LNCAP (cell line): ENCODE data around the gene FXR1.

Experiments
- TF ChIP-seq, protein P1 (sequence below): fragments of 450-650 bp; IDR thresholded peaks from 2 replicates; pipeline ENCODE4 v1.5.1; 2017; ENCODE audit warnings: mild to moderate bottlenecking

The FXR1 gene

DNA sequence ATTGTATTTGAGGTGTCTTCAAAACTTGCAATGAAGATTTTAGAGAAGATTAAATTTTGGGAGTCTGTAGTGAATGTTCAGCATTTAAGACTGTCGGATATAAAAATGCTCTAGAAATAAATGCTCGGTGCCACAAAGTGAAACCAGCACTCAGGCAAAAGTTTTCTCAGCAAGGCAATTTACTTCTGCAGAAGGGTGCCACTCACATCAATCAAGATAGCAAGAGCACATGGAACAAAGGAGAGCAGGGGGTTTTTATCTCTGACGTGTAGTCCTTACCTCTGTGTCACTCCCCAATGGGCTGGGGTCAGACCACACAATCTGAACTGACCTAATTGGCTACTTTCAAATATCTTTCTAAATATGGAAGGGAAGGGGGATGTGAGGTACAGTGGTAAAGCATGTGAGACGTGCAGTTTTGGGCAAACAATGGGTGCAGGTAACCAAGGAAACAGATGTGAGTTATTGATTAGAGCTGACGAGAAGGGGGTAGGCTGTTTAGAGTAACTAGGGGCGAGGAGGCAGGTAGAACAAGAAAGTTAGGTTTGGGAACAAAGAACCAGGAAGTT, 23.4 kb upstream of the FXR1 start:
- TF ChIP-seq, protein P1, sequence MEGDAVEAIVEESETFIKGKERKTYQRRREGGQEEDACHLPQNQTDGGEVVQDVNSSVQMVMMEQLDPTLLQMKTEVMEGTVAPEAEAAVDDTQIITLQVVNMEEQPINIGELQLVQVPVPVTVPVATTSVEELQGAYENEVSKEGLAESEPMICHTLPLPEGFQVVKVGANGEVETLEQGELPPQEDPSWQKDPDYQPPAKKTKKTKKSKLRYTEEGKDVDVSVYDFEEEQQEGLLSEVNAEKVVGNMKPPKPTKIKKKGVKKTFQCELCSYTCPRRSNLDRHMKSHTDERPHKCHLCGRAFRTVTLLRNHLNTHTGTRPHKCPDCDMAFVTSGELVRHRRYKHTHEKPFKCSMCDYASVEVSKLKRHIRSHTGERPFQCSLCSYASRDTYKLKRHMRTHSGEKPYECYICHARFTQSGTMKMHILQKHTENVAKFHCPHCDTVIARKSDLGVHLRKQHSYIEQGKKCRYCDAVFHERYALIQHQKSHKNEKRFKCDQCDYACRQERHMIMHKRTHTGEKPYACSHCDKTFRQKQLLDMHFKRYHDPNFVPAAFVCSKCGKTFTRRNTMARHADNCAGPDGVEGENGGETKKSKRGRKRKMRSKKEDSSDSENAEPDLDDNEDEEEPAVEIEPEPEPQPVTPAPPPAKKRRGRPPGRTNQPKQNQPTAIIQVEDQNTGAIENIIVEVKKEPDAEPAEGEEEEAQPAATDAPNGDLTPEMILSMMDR = no peak

DNA sequence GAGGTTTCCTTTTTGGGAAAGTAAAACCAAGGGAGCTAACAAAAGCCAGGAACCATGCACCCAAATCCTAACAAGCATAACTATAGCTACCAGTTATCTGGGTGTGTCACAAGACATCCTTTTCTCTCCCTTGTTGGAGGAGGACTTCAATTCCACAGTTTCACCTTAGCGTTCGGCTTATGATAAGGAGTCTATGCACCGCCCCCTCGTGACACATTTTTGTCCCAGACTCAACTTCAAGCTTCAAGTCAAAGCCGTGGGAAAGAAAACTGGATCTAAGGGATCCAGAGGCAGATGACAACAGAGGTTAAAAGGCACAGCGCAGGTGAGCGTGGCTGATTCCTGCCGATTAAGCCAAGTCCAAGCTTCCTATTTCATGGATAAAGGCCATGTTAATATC, 13.9 kb upstream of the FXR1 start:
- TF ChIP-seq, protein P1 = no peak

DNA sequence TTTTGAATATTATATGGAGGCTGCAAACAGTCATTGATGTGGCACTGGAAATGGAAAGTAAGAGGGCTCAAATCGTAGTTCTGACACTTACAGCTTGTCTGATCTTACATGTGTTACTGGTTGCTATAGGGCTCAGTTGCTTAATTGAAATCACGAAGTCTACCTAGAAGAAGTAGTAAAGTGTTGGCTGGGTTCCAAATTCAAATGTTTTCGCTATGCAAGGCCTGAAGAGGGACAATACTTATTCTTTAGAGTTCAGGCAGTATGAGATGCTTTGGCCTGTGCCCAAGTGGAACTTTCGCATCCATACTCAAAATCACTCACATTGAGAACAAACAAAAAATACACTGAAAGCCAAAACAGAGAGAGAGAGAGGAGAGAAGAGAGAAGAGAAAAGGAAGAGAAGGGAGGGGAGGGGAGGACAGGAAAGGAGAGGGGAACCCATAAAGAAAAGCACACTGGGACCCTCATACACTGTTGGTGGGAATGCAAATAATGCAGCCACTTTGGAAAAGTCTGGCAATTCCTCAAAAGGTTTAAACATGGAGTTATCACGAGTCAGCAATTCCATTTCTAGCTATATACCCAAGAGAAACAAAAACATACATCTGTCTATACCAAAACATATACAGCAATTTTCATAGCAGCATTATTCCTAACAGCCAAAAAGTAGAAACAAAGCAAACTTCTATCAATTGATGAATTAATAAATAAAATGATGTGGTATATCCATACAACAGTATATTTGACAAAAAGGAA, 2.9 kb upstream of the FXR1 start:
- TF ChIP-seq, protein P1 = no peak

DNA sequence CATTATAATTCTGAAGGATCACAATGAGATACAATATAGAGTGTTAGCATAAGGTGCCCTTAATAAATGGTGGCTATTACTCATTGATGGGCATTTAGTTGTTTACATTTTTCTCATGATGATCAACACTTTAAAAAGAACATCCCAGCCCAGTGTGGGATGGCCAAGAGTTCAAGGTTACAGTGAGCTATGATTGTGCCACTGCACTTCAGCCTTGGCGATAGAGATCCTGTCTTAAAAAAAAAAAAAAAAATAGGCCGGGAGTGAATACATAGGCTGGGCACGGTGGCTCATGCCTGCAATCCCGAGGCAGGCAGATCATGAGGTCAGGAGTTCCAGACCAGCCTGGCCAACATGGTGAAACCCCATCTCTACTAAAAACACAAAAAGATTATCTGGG, 1.6 kb upstream of the FXR1 start:
- TF ChIP-seq, protein P1 = no peak

DNA sequence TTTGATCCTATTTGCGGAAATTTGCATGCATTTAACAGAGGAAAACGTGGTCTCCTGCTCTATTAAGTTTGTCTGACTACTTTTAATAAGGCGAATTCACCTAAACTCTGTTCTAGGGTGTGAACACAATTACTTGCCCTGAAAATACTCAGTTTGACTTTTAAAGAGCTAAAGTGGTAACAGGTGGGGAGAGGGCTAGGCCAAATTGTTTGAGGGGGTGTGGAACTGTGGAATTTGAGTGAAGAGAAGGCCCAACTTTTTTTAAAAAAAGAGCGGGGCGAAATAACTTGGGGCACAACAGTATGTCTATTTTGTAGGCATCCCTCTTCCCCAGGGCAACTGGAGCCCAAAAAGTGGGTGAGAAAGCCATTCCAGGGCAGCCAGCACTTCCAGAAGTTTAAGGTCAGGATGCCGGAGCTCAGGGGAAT, 580 bp upstream of the FXR1 start:
- TF ChIP-seq, protein P1 = no peak

DNA sequence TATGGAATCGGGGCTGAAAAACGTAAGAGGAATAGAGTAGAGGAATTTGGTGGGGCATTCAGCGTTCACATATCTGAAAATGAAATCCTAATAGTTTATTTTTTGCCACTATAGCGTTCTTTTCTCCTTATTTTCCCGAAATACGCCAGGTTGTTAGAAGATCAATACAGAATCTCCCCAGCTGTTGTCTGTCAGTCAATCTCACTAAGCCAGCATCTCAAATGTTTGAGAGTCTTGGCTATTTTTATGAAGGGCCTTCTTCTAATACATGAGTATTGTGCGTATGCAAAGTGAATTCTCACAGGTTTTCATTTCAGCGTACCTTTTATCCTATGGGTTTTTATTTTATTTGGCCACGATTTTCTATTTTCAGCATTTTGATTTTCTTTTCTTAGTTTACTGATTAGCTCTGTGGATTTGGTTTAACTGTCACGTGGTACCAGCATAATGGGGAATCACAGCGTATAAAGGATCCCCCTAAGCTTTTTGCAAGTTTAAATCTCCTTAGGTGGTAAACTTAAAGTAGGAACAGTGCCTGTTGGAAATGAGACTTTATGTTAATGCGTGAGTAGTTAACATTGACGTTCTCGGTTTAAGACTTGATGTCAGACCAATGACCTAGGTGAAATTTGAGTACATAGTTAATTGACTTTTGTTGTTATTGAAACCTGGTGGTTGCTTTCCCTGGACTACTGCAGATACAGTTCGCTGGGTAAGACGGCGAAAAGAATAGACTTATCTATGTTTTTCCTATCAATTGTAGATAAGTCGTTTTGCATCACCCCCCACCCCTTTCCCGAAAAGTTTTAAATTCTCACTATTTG, 1.3 kb downstream of the FXR1 start:
- TF ChIP-seq, protein P1 = no peak

DNA sequence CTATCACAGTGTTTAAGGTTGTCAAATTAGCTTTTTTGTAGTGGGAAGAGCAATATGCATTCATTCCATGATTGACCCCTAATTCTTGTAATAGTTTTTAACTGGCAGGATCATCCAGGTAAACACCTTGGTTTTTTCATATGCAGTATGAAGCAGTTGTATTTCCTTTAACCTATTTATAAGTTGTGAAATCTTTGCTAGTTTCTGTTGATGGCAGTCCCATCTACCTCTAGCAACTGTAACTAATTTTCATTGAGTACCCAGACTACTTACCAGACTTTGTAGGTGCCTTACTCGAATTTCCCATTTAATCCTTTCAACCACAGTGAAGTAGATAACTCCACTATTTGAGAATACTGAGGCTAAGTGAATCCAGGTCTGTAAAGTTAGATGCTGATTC, 6.1 kb downstream of the FXR1 start:
- TF ChIP-seq, protein P1 = no peak
